COLO668 (cell line): ENCODE measurements around the gene DGKE.
A peak's percentile ranks its signal among the peaks of the same experiment; 100 is the strongest.

Experiments
- DNase-seq: peaks from one replicate; lab custom pipeline; 2025; ENCODE audit not compliant: unreplicated experiment; lab: John Stamatoyannopoulos, UW

Gene DGKE

GRCh38 chr17:56812901-56813388 lies 21.0 kb upstream of the DGKE start:
- DNase-seq, result no peak

DNA sequence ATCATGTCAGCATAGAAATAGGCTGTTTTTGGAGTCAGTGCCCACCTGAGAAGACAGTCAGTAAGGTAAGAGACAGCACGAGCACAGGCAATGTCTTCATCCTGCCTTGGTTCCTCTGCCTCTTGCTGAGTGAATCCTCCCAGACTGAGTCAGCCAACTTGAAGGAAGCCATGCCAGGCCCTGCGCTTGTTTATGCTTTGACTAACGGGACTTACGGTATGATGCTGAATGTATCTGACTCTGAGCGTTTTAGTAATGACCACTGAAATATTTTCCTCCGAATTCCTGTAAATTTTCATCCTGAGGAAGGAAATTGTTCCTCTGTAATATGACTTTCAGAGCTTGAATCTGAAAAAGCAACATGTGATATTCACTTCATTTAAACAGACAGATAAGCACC lies 18.2 kb upstream of the DGKE start:
- DNase-seq, result no peak

DNA sequence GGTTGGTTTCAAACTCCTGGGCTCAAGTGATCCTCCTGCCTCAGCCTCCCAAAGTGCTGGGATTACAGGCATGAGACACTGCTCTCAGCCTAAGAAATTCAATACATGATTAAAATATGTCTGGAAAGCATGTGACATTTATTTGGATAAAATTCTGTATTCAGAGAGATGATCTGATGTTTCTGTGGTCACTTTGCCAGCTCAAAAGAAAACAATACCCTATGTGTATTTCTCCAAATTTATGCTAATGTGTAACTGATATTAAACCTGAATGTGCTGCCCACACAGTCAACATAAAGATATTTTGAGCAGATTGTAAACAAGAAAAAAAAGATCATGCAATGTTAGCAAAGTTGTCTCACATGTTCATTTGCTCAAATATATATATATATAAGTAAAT lies 16.9 kb upstream of the DGKE start:
- no peak for DNase-seq

- DNase-seq, result no peak
Measured at GRCh38 chr17:56819030-56819429, 14.9 kb upstream of the DGKE start.

DNA sequence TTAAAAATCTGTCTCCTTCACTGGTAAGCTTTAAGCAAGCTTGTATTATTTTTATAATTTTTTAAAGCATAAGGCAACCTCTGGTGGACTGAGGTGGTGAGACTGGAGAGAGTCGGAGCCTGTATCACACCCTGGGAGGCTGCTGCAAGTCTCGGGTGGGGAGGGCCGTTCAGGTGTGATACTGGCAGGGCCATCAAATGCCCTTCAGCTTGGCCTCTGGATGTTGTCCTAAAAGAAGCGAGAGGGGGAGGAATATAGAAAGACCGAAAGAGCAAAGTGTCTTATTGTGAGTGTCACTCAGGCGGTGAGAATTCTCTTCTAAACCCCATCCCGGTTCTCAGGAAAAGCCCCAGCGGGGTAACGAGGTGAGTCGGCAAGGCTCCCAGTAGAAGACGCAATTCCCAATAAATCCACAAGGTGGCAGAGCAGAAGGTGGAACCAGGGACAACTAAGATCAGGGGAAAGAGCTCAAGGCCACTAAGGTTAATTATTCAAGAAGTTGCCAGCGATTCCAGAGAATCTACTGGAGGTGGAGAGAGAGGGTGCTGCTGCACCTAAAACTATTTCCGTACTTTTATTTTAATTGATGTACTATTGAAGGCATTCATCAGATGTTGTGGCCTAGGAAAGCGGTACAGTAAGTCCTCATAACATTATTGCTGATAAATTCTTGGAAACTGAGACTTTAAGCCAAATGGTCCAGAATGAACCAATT lies 14.4 kb upstream of the DGKE start:
- DNase-seq, result peak; percentile 57

- no peak for DNase-seq
Measured at GRCh38 chr17:56820207-56820606, 13.7 kb upstream of the DGKE start.

DNA sequence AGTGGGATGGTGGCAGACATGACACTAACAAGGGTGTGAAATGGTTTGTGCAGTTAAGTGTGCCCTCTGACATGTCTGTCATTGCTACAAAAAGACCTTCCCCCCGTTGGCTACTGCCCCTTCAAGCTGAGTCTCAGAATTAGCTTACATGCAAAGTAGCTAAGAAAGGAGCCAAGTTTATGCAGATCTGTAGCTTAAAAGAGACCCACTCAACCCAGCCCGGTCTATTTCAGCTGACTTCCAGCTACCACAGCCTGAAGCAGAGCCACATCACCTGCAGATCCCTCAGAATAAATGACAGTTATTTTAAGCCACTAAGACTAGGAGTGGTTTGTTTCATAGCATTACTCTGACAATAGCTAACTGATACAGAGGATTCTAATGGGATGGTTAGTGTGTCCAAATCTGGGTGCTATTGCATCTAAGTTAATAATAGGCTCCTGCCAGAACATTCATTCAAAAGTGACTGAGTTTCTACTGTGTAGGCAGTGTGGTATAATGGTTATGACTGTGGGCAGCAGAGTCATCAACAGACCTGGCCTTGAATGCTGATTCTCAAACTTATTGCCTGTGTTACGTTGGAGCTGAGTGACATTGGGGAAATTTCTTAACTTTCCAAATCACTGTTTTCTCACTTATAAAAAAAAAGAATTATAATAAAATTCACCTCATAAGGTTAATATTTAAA lies 12.0 kb upstream of the DGKE start:
- no peak for DNase-seq

- DNase-seq, result no peak
Measured at GRCh38 chr17:56822725-56823124, 11.2 kb upstream of the DGKE start.

GRCh38 chr17:56823848-56824247 lies 10.1 kb upstream of the DGKE start:
- DNase-seq, result no peak

DNA sequence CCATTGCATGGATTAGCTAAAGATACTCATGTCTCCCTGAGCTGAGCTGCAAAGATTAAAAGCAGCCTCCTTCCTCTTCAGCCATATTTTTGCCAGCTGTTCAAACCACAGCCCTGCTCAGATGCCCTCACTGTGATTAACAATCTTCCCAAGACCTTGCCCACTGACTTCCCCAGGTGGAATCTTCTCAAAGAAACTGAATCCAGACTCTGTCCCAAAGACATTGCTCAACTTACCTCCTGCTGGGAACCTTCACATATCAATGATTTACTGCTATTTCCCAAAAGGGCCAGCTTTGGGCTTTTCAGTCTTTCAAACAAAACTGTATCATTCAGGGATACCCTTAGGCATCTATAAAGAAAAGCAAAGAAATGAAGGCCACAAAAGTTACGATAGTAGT lies 9.4 kb upstream of the DGKE start:
- no peak for DNase-seq

DNA sequence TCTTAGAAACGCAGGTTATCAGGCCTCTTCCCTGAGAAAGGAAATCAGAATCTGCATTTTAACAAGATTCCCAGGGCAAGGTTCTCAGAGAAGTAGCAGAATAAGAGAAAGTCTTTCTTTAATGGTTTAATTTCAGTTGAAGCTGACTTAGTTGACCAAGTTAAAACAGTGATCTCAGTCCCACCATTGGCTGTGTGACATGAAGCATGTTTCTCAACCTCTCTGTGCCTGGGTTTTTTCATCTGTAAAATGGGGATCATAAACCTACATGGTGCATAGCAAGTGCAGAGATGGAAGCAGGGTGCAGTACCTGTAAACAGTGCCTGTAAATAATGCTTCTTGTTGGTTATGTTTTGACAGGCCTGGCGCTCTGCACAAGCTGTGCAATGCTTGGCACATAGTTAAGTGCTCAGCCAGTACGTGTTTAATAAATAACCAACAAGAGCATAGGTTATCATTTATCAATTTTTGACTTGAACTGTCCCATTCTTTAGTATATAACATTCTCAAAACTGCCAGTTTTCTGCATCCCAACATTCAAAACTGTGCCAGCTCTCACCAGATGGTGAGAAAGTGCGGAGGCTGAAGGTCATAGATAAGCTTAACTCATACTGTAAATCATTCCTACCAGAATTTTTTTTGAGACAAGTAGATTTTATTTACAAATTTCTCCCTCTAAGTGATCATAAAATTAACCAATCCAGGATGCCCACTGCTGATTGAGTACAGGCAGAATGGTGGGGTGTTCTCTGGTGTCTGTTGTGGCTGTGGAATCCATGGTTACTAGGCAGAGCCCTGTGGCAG lies 7.1 kb upstream of the DGKE start:
- DNase-seq, result no peak

- no peak for DNase-seq
Measured at GRCh38 chr17:56830726-56831368, 3.1 kb upstream of the DGKE start.

DNA sequence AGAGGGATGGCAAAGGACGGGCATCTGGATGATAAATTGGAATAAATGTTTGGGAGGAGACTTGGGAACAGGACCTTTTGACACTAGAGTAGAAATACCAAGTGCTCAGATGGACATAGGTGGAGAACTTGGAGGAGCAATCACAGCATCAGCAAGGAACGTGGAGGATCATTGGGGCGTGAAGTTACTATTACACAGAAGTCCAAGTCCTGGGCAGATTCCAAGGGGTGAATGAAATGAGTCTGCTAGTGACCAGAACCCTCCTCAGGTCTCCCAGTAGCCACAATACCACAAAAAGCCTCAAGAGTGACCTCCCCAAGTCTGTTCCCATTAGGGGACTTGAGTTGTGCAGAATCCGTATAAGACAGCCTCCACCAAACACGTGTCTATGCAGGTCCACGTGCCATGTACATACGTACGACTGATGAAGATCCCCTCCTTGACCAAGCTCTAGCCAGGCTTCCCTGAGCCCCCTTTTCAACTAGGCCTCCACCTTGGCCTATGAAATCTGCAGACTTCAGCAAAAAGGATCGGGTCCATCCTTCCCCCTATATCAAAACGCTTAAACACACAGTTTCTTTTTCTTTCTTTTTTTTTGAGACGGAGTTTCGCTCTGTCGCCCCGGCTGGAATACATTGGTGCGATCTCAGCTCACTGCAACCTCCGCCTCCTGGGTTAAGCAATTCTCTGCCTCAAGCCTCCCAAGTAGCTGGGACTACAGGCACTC lies 2.4 kb upstream of the DGKE start:
- DNase-seq, result no peak

DNA sequence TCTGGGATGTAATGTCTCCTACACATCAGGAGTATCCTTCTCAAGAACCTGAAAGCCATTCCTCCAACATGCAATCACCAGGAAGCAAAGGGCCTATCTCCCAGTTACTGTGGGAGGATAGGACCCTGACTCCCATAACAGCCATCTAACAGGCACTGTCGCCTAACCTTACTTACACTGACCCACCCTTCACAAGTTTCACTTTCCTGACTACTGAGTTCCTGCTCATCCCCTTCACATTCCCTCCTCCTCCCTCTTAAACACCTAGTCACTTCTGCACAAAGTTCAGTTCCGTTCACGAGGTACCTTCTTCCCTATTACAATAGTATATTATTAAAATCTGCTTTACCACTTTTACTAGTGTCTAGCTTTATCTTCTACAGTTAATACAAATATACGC lies 1.5 kb upstream of the DGKE start:
- no peak for DNase-seq

- peak; percentile 85 for DNase-seq
Measured at GRCh38 chr17:56833057-56833808, 718 bp upstream of the DGKE start.

- DNase-seq, result peak; percentile 77
Measured at GRCh38 chr17:56834380-56835263, 671 bp downstream of the DGKE start.

DNA sequence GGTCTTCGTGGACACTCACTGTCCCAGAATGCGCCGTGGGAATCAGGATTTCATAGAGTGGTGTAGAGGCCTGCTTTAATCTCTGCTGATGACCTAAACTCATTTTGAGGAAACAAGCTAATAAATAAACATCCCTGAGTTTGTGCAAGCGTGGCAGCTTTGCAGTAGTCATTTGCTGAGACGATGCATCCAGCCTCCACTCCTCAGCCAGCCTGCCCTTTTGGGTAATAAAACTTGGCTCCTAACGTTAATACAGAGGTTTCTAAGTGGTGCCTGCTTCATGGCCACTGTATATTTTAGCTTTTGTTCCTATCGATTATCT lies 1.3 kb downstream of the DGKE start:
- DNase-seq, result no peak

DNA sequence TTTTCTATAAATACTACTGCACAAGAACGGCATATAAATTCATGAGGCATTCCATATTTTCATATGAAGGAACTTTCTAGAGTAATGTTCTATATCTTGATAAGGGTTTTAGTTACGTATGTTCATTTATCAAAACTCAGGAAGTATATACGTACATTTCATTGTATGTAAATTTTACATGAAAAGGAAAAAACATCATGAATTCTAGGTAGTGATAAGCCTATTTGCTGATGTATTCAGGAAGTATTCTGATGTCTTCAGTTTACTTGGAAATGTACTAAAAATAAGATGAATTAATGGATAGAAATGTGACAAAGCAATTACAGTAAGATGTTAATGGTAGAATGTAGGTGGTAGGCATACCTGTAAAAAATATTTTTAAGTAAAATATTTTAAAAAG lies 4.7 kb downstream of the DGKE start:
- no peak for DNase-seq

DNA sequence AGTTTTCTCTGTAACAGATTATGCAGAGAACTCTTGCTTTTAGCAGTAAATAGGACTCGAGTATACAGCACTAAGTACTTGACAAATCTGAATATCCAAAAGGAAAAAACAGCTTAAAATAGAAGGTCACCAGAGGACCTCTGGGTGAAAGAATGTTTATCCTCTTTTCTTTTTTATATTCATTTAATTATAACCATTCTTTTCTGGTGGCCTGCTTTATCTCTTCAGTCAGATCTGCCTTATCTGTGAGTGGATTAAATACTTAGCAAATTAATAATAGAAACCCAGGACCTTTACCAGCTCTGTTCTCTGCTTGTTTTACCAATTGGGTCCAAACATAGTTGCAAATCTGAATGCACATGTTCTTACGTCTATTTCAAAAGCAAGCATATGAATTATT lies 8.6 kb downstream of the DGKE start:
- DNase-seq, result no peak
